ENCODE data around the gene OR2T11. TPM values are rescaled to one million over a fixed set of nuclear protein-coding genes. Genes with fewer than 3 reads are reported as not detected.
"Not testable (repeated sequence)": the region's sequence is repeated elsewhere in the genome, so short reads cannot be mapped to it uniquely, and the experiment has no call there.

OR2T11 gene
- polyA plus RNA-seq, 2 donors = not detected

DNA sequence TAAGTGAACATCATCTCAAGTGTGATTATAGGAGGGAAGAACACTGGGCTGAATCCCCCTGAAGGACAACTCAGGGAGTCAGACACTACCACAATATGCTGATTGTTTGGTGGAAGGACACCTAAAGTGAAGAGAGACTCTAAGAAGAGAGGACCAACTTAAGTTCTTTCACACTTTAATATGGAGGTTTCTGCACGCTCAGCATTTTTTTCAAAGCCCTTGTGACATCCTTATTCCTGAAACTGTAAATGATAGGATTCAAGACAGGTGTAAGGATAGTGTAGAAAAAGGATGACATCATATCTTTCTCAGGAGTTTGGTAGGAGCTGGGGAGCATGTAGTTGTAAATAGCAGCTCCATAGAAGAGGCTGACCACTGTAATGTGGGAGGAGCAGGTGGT is 42.2 kb downstream of the OR2T11 start:
- Histone ChIP-seq H3K9me3 (ENCODE audit: control insufficient read depth in 2 of 2, insufficient read depth in 1 of 2, low read depth in 1 of 2, low read length in 1 of 2) (no peaks in the 10 kb centered on the region), H3K27ac (ENCODE audit: low read depth in 2 of 2, low read length in 1 of 2) (no peak overlapping the region), H3K4me1 (ENCODE audit: control insufficient read depth in 2 of 2, insufficient read depth in 2 of 2, low read length in 1 of 2) (no peaks in the 10 kb centered on the region), H3K36me3 (ENCODE audit: control insufficient read depth in 2 of 2, insufficient read depth in 2 of 2, low read length in 1 of 2) (no peaks in the 10 kb centered on the region), H3K27me3 (ENCODE audit: control insufficient read depth in 1 of 2, insufficient read depth in 2 of 2, low read length in 2 of 2) (no peaks in the 10 kb centered on the region), H3K4me3 (ENCODE audit: low read depth in 1 of 2, low read length in 2 of 2) (no peak overlapping the region)
- WGBS, 2 donors = 70 to 71% methylated on average over 1 of the region's 1 CpG

DNA sequence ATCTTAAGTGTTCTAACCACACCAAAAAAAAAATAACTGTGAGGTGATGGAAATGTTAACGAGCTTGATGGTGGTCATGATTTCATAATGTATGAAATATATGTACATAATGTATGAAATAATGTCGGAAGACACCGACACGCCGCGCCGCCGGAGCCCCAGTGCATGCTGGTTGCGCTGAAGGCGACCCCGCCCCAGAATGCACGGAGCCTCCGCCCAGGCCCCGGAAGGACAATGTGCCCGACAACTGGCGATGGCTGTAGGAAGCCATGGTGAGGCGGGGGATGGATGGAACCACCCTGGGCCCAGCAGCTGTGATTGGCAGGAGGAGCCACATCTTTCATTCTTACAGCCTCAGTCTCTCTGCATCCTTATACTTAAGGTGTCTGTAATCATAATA is 44.8 kb downstream of the OR2T11 start:
- WGBS, 2 donors = 91% methylated on average over 17 of the region's 17 CpGs
- Histone ChIP-seq H3K36me3 (ENCODE audit: control insufficient read depth in 2 of 2, insufficient read depth in 2 of 2, low read length in 1 of 2) (no peaks in the 10 kb centered on the region), H3K27me3 (ENCODE audit: control insufficient read depth in 1 of 2, insufficient read depth in 2 of 2, low read length in 2 of 2) (no peaks in the 10 kb centered on the region), H3K4me1 (ENCODE audit: control insufficient read depth in 2 of 2, insufficient read depth in 2 of 2, low read length in 1 of 2) (no peaks in the 10 kb centered on the region), H3K9me3 (ENCODE audit: control insufficient read depth in 2 of 2, insufficient read depth in 1 of 2, low read depth in 1 of 2, low read length in 1 of 2) (no peaks in the 10 kb centered on the region), H3K4me3 (ENCODE audit: low read depth in 1 of 2, low read length in 2 of 2) (no peak overlapping the region), H3K27ac (ENCODE audit: low read depth in 2 of 2, low read length in 1 of 2) (no peak overlapping the region)

DNA sequence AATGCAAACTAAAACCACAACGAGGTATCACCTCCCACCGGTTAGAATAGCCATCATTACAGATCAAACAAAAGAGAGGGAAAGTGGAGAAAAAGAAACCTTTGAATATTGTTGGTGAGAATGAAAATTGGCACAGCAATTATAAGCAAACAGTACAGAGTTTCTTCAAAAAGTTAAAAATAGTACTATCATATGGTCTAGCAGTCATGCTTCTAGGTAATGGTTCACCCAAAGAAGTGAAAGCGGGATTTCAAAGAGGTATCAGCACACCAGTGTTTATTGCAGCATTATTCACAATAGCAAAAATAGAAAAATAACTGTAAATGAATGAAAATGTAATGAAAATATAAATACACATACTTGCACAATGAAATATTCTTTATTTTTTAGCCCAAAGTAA is 45.6 kb downstream of the OR2T11 start:
- 81% methylated on average over 3 of the region's 3 CpGs for WGBS, 2 donors
- H3K9me3 ChIP-seq (ENCODE audit: control insufficient read depth in 2 of 2, insufficient read depth in 1 of 2, low read depth in 1 of 2, low read length in 1 of 2) = no peaks in the 10 kb centered on the region
- H3K36me3 ChIP-seq (ENCODE audit: control insufficient read depth in 2 of 2, insufficient read depth in 2 of 2, low read length in 1 of 2) = no peaks in the 10 kb centered on the region
- no peak overlapping the region for H3K27ac ChIP-seq (ENCODE audit: low read depth in 2 of 2, low read length in 1 of 2)
- H3K4me1 ChIP-seq (ENCODE audit: control insufficient read depth in 2 of 2, insufficient read depth in 2 of 2, low read length in 1 of 2) = no peaks in the 10 kb centered on the region
- no peak overlapping the region for H3K4me3 ChIP-seq (ENCODE audit: low read depth in 1 of 2, low read length in 2 of 2)
- H3K27me3 ChIP-seq (ENCODE audit: control insufficient read depth in 1 of 2, insufficient read depth in 2 of 2, low read length in 2 of 2) = no peaks in the 10 kb centered on the region

DNA sequence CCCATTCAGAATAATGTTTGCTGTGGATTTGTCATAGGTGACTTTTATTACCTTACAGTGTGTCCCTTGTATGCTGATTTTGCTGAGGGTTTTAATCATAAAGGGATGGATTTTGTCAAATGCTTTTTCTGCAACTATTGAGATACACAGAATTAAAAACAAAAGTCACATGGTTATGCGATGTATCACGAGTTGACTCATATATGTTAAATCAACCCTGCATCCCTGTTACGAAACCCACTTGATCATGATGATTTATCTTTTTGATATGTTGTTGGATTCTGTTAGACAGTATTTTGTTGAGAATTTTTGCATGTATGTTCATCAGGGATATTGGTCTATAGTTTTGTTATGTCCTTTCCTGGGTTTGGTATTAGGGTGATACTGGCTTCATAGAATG is 49.6 kb downstream of the OR2T11 start:
- 75% methylated on average over 3 of the region's 3 CpGs for WGBS, 2 donors
- Histone ChIP-seq H3K4me3 (ENCODE audit: low read depth in 1 of 2, low read length in 2 of 2) (no peak overlapping the region), H3K27me3 (ENCODE audit: control insufficient read depth in 1 of 2, insufficient read depth in 2 of 2, low read length in 2 of 2) (no peaks in the 10 kb centered on the region), H3K27ac (ENCODE audit: low read depth in 2 of 2, low read length in 1 of 2) (no peak overlapping the region), H3K4me1 (ENCODE audit: control insufficient read depth in 2 of 2, insufficient read depth in 2 of 2, low read length in 1 of 2) (no peaks in the 10 kb centered on the region), H3K9me3 (ENCODE audit: control insufficient read depth in 2 of 2, insufficient read depth in 1 of 2, low read depth in 1 of 2, low read length in 1 of 2) (no peaks in the 10 kb centered on the region), H3K36me3 (ENCODE audit: control insufficient read depth in 2 of 2, insufficient read depth in 2 of 2, low read length in 1 of 2) (no peaks in the 10 kb centered on the region)

DNA sequence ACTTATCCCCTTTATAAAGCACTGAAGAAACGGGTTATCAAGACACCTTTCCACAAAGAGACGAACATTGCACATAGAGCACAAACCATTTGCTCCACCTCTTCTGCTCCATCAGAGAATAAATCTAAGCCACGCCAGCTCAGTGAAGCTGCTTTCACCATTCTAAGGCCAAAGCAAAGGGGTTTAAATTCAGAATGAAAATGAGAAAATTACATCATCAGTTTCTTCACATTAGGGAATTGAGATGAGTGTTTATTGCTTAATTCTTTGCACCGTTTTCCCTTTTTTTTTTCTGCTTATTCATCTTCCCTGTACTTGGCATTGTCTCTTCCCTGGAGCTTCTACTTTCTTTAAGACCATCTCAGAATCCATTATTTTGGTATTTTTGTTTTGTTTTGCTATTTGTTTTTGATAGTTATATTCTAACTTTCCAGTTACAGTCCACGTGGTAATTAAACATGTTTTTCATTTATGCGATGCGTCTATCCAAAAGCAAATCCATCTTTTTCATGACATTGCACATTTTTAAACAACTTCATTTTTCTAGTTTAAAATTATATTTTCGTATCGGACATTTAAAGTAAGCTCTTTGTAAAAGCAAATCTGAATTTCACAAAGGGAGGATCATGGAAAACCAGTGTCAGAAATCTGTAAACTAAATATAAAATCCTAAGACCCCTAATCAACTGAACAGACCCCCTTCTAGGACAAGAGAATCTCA is 58.5 kb downstream of the OR2T11 start:
- Histone ChIP-seq H3K27ac (ENCODE audit: low read depth in 2 of 2, low read length in 1 of 2) (no peak overlapping the region), H3K4me3 (ENCODE audit: low read depth in 1 of 2, low read length in 2 of 2) (no peak overlapping the region), H3K36me3 (ENCODE audit: control insufficient read depth in 2 of 2, insufficient read depth in 2 of 2, low read length in 1 of 2) (no peaks in the 10 kb centered on the region), H3K4me1 (ENCODE audit: control insufficient read depth in 2 of 2, insufficient read depth in 2 of 2, low read length in 1 of 2) (no peaks in the 10 kb centered on the region), H3K9me3 (ENCODE audit: control insufficient read depth in 2 of 2, insufficient read depth in 1 of 2, low read depth in 1 of 2, low read length in 1 of 2) (no peaks in the 10 kb centered on the region), H3K27me3 (ENCODE audit: control insufficient read depth in 1 of 2, insufficient read depth in 2 of 2, low read length in 2 of 2) (no peaks in the 10 kb centered on the region)
- 79 to 80% methylated on average over 9 of the region's 9 CpGs for WGBS, 2 donors

DNA sequence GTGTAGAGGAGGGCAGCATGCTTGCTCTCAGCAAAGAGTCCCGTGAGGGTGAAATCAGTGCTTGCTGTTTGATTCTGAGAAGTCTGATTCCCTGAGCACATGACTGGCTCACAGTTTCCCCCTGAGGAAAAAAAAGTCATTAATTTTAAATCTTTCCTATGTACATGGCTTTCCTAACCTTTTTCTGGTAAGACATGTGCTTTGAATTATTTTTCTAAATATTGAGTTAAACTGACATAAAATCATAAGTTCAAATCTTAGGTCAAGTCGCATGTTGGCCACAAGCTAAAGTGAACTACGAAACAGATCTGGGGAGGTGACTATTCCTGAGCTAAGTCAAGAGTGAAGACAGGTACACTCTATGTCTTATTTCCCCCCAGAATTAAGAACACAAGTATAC is 60.2 kb downstream of the OR2T11 start, which contains the start of gene OR2T34:
OR2T34 (minus strand) TSS at position 101 of the 400 bp plus-strand sequence; CDS start at position 101, 0 bp downstream.
- 78 to 92% methylated on average over 3 of the region's 3 CpGs for WGBS, 2 donors
- not testable (repeated sequence) for H3K36me3 ChIP-seq (ENCODE audit: control insufficient read depth in 2 of 2, insufficient read depth in 2 of 2, low read length in 1 of 2); H3K27me3 ChIP-seq (ENCODE audit: control insufficient read depth in 1 of 2, insufficient read depth in 2 of 2, low read length in 2 of 2); H3K9me3 ChIP-seq (ENCODE audit: control insufficient read depth in 2 of 2, insufficient read depth in 1 of 2, low read depth in 1 of 2, low read length in 1 of 2); H3K4me3 ChIP-seq (ENCODE audit: low read depth in 1 of 2, low read length in 2 of 2); H3K27ac ChIP-seq (ENCODE audit: low read depth in 2 of 2, low read length in 1 of 2); H3K4me1 ChIP-seq (ENCODE audit: control insufficient read depth in 2 of 2, insufficient read depth in 2 of 2, low read length in 1 of 2)

DNA sequence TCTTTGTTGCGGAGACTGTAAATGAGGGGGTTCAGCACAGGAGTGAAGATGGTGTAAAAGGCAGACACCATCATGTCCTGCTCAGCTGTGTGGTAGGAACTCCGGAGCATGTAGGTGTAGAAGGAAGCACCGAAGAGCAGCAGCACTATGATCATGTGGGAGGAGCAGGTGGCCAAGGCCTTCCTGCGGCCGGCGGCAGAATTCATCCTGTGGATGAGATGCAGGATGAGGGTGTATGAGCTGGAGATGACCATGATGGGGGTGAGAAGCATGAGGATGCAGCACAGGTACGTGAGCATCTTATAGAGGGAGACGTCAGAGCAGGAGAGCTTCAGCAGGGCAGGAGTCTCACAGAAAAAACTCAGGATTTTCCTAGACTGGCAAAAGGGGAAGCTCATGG is 61.0 kb downstream of the OR2T11 start:
- not testable (repeated sequence) for H3K4me3 ChIP-seq (ENCODE audit: low read depth in 1 of 2, low read length in 2 of 2); H3K27me3 ChIP-seq (ENCODE audit: control insufficient read depth in 1 of 2, insufficient read depth in 2 of 2, low read length in 2 of 2); H3K4me1 ChIP-seq (ENCODE audit: control insufficient read depth in 2 of 2, insufficient read depth in 2 of 2, low read length in 1 of 2); H3K9me3 ChIP-seq (ENCODE audit: control insufficient read depth in 2 of 2, insufficient read depth in 1 of 2, low read depth in 1 of 2, low read length in 1 of 2); H3K36me3 ChIP-seq (ENCODE audit: control insufficient read depth in 2 of 2, insufficient read depth in 2 of 2, low read length in 1 of 2); H3K27ac ChIP-seq (ENCODE audit: low read depth in 2 of 2, low read length in 1 of 2)
- WGBS, 2 donors = 80 to 98% methylated on average over 2 to 6 of the region's 8 CpGs

Other genes starting within 250 kb of the OR2T11 start
- not detected for gene OR2T1, start 232.0 kb downstream of the OR2T11 start, polyA plus RNA-seq
- not detected for gene OR2T2, start 189.5 kb downstream of the OR2T11 start, polyA plus RNA-seq
- gene OR2T3, start 161.7 kb downstream of the OR2T11 start, polyA plus RNA-seq = not detected
- not detected for gene OR2T5, start 146.5 kb downstream of the OR2T11 start, polyA plus RNA-seq
- gene OR2G6, start 127.0 kb downstream of the OR2T11 start, polyA plus RNA-seq = not detected
- gene OR2T29, start 72.3 kb downstream of the OR2T11 start, polyA plus RNA-seq = not detected
- gene OR2T34, start 60.3 kb downstream of the OR2T11 start, polyA plus RNA-seq = not detected
- not detected for gene OR2T10, start 37.4 kb downstream of the OR2T11 start, polyA plus RNA-seq
- not detected for gene OR2T35, start 10.2 kb upstream of the OR2T11 start, polyA plus RNA-seq
- gene OR2T27, start 20.4 kb upstream of the OR2T11 start, polyA plus RNA-seq = not detected
- gene OR14I1, start 67.7 kb upstream of the OR2T11 start, polyA plus RNA-seq = not detected
- not detected for gene LYPD8, start 120.7 kb upstream of the OR2T11 start, polyA plus RNA-seq
- 10 to 100 TPM; 18.2 to 34.3 TPM for gene SH3BP5L, start 190.8 kb upstream of the OR2T11 start, polyA plus RNA-seq
- 10 to 100 TPM; 11.6 to 15.8 TPM for gene ZNF672, start 203.1 kb upstream of the OR2T11 start, polyA plus RNA-seq
- gene ZNF692, start 224.0 kb upstream of the OR2T11 start, polyA plus RNA-seq = 100 to 1,000 TPM in 1 of 2 donors, 10 to 100 TPM in 1; 36.3 to 120 TPM